Aorta (tissue), 5 donors: ENCODE data around the gene KRTAP27-1. TPM values are rescaled to one million over a fixed set of nuclear protein-coding genes. Genes with fewer than 3 reads are reported as not detected.

Experiments
- ATAC-seq: fragments of 200-7000 bp; cut with Tn5 transposase; one replicate; pipeline ENCODE4 v1.9.1; 2022; ENCODE audit warnings: moderate library complexity; ENCODE audit not compliant: low FRiP score
- DNase-seq, 2 donors: peaks; one replicate each; pipeline ENCODE4 v3.0.0-alpha.2; 2020
- H3K27ac ChIP-seq, 2 donors: one replicate each; pipeline ENCODE4 v1.5.1; 2013; ENCODE audit warnings: low read length in 2 of 2, mild to moderate bottlenecking in 2 of 2, moderate library complexity in 2 of 2, control low read depth in 1 of 2, inconsistent platforms in 1 of 2, low read depth in 1 of 2
- H3K27me3 ChIP-seq, 2 donors: one replicate each; pipeline ENCODE4 v1.6.1; 2013; ENCODE audit warnings: control low read depth in 1 of 2, low read length in 1 of 2, mild to moderate bottlenecking in 1 of 2, moderate library complexity in 1 of 2; ENCODE audit not compliant: insufficient read depth in 2 of 2, control insufficient read depth in 1 of 2
- H3K36me3 ChIP-seq, 2 donors: one replicate each; pipeline ENCODE4 v1.6.1; 2013; ENCODE audit warnings: control low read depth in 1 of 2, low read length in 1 of 2, mild to moderate bottlenecking in 1 of 2; ENCODE audit not compliant: insufficient read depth in 2 of 2, control insufficient read depth in 1 of 2
- H3K4me1 ChIP-seq, 2 donors: one replicate each; pipeline ENCODE4 v1.6.1; 2013; ENCODE audit warnings: low read length in 2 of 2, control low read depth in 1 of 2, mild to moderate bottlenecking in 1 of 2, moderate library complexity in 1 of 2; ENCODE audit not compliant: insufficient read depth in 2 of 2, control insufficient read depth in 1 of 2
- H3K4me3 ChIP-seq, 2 donors: one replicate each; pipeline ENCODE4 v1.5.1; 2013; ENCODE audit warnings: low read length in 2 of 2, control low read depth in 1 of 2, mild to moderate bottlenecking in 1 of 2
- H3K9me3 ChIP-seq: one replicate; pipeline ENCODE4 v1.6.1; 2013; ENCODE audit warnings: mild to moderate bottlenecking, low read length; ENCODE audit not compliant: control insufficient read depth
- WGBS, 2 donors: extraction: QIAGEN DNeasy Blood & Tissue Kit; methylation state at CpG; one replicate each; pipeline ENCODE4 v1.1.7; 2013; 5-methylcytosine and 5-hydroxymethylcytosine counted together
- intact Hi-C, 2 donors: fragments of 100-400 bp; cut with DNase I; formaldehyde crosslinking; loops; one replicate each; pipeline versions ENCODE4 v1.14.2 to v1.15.0; 2022
- microRNA-seq, 2 donors: library from miRNA; unstranded; fragments of <30 nt; microRNA quantifications; one replicate each; pipeline ENCODE4 v1.2.0, GENCODE V29; 2020
- polyA plus RNA-seq, 2 donors: library from polyadenylated mRNA; stranded (reverse); fragments of 200-250 nt; gene quantifications; one replicate each; pipeline ENCODE4 v1.2.3, GENCODE V29; 2013
- total RNA-seq, 2 donors: library from RNA; stranded (reverse); fragmentation: NEBNext Ultra II Directional; extraction: Animal tissue kit (Norgen Biotek cat#: 25700); gene quantifications; one replicate each; pipeline ENCODE4 v1.2.1, GENCODE V29; 2021
- donor health status: healthy with polysubstance abuse.
- donor health status: Bipolar disorder and iron deficiency.
- donor health status: DM: no; HTN: no; CAD: no.
- donor health status: DM: no; HTN: no; CAD: no.
- donor health status: DM: yes; HTN: yes; CAD: no.

KRTAP27-1 gene
- total and polyA plus RNA-seq, 4 donors: not detected

DNA sequence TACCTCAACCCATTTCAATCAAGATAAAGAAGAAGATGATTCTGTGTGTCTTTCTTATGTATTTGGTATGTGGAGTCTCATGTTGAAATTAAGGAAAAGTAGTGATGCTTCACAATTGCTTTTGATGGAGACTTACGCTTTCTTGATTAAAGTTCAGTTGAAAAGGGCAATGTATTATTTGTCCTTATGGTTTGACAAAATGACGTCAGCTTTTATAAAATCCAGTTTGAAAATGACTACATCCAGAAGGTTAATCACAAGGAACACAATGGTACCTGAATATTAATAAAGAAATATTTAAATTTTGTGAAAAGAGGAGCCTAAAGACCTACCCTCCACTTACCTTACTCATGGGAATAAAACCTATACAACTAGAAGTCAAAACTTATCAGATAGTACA, 21.8 kb downstream of the KRTAP27-1 start:
- intact Hi-C loops: no loop called here
- 95 to 96% methylated on average over 2 of the region's 2 CpGs for WGBS, 2 donors
- H3K9me3 ChIP-seq: no peaks in the 10 kb centered on the region
- DNase-seq (no peak), ATAC-seq (no peak)
- no peaks in the 10 kb centered on the region for H3K36me3 ChIP-seq
- H3K27ac ChIP-seq: no peak overlapping the region
- H3K4me3 ChIP-seq: no peak overlapping the region
- H3K4me1 ChIP-seq: no peaks in the 10 kb centered on the region
- H3K27me3 ChIP-seq: no peaks in the 10 kb centered on the region

DNA sequence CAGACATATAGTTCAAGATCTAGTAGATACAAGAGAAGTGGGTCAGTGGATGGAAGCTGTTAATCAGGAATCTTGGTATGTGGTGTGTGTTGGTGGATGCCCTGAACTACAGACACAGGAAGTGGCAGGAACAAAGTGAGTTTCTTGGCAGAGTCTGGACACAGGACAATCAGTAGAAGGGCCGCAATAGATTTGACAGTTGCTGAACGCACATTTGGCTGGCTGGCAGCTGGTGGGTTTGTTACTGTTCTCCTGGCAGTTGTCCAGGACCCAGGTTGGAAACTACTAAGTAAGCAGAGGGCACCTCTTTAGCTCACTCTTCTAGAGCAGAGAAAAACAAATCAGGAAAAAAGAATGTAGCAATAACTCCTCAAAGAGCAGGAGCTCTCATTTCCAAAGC, 30.6 kb downstream of the KRTAP27-1 start:
- Histone ChIP-seq H3K36me3 (no peaks in the 10 kb centered on the region), H3K27me3 (no peaks in the 10 kb centered on the region), H3K9me3 (no peaks in the 10 kb centered on the region), H3K4me3 (no peak overlapping the region), H3K4me1 (no peaks in the 10 kb centered on the region), H3K27ac (no peak overlapping the region)
- DNase-seq: no peak
- intact Hi-C loops: no loop called here
- ATAC-seq: no peak
- 2 to 12% methylated on average over 2 of the region's 2 CpGs for WGBS, 2 donors

DNA sequence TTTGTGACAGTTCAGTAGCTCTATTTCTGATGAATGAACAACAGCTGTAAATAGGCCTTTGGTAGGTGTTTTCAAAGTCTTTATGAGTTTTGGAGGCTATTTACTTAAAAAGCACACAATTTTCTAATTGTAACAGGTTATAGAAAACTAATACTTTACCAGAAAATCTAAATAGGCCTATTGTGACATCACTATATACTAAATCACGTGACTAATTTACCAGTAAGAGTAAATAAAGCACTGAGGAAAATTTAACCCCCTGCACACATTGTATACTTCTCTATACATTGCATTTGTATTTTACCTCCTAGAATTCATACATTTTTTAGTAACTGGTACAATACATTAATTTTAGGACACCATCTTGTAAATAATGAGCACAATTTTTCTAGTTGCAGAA, 32.4 kb downstream of the KRTAP27-1 start:
- H3K4me1 ChIP-seq: no peaks in the 10 kb centered on the region
- 68 to 77% methylated on average over 1 of the region's 1 CpG for WGBS, 2 donors
- ATAC-seq: no peak
- no peaks in the 10 kb centered on the region for H3K27me3 ChIP-seq
- no peak overlapping the region for H3K4me3 ChIP-seq
- intact Hi-C loops: no loop called here
- no peak overlapping the region for H3K27ac ChIP-seq
- H3K36me3 ChIP-seq: no peaks in the 10 kb centered on the region
- H3K9me3 ChIP-seq: no peaks in the 10 kb centered on the region
- DNase-seq: no peak

DNA sequence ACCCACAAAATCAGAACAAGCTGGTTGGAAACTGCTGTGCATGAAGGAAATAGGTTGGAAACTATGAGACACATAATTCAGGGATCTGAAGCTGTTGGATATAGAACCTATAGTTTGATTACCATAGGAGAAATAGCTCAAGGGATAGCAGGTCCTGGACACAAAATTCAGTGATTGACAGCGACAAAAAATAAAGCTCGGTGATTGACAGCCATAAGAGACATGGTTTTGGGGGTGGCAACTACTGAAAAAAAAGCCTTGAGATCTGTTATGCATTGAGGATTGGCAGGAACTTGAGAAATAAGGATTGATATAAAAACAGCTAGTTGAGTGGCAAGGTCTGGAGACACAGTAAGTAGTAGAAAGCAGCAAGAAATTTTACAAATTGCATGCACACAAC, 48.3 kb downstream of the KRTAP27-1 start, which contains the start of gene KRTAP25-1:
Gene KRTAP25-1 (minus strand): TSS at position 300 of the 400 bp plus-strand sequence. CDS start 24 bp downstream, at position 276.
- no peaks in the 10 kb centered on the region for H3K4me1 ChIP-seq
- intact Hi-C loops: no loop called here
- no peaks in the 10 kb centered on the region for H3K27me3 ChIP-seq
- H3K27ac ChIP-seq: no peak within 1 kb of the TSS
- no peak for ATAC-seq
- H3K4me3 ChIP-seq: no peak within 1 kb of the TSS
- WGBS, 2 donors: 95 to 96% methylated on average over 2 of the region's 2 CpGs
- no peak for DNase-seq
- no peaks in the 10 kb centered on the region for H3K36me3 ChIP-seq
- H3K9me3 ChIP-seq: no peaks in the 10 kb centered on the region

Small RNAs within 50 kb of the gene (microRNA-seq; reads per million reads assigned to microRNA genes)
- gene MIR4327: 0 reads per million in 2 donors

Other genes with a start within 250 kb of the KRTAP27-1 start
- gene CLDN17, start 170.9 kb downstream of the KRTAP27-1 start, total RNA-seq: not detected
- gene CLDN17, start 170.9 kb downstream of the KRTAP27-1 start, polyA plus RNA-seq: not detected
- gene CLDN8, start 121.6 kb downstream of the KRTAP27-1 start, total RNA-seq: not detected
- under 1 TPM in 1 of 2 donors, not detected in 1; 0.23 TPM for gene CLDN8, start 121.6 kb downstream of the KRTAP27-1 start, polyA plus RNA-seq
- gene KRTAP24-1, start 54.7 kb downstream of the KRTAP27-1 start, total RNA-seq: not detected
- gene KRTAP24-1, start 54.7 kb downstream of the KRTAP27-1 start, polyA plus RNA-seq: not detected
- not detected for gene KRTAP25-1, start 48.2 kb downstream of the KRTAP27-1 start, total RNA-seq
- gene KRTAP25-1, start 48.2 kb downstream of the KRTAP27-1 start, polyA plus RNA-seq: not detected
- not detected for gene KRTAP26-1, start 17.4 kb downstream of the KRTAP27-1 start, total RNA-seq
- gene KRTAP26-1, start 17.4 kb downstream of the KRTAP27-1 start, polyA plus RNA-seq: not detected
- gene KRTAP23-1, start 10.9 kb upstream of the KRTAP27-1 start, total RNA-seq: not detected
- not detected for gene KRTAP23-1, start 10.9 kb upstream of the KRTAP27-1 start, polyA plus RNA-seq
- not detected for gene KRTAP13-2, start 34.6 kb upstream of the KRTAP27-1 start, total RNA-seq
- gene KRTAP13-2, start 34.6 kb upstream of the KRTAP27-1 start, polyA plus RNA-seq: not detected
- gene KRTAP13-1, start 58.3 kb upstream of the KRTAP27-1 start, total RNA-seq: not detected
- not detected for gene KRTAP13-1, start 58.3 kb upstream of the KRTAP27-1 start, polyA plus RNA-seq
- gene KRTAP13-3, start 88.2 kb upstream of the KRTAP27-1 start, total RNA-seq: not detected
- gene KRTAP13-3, start 88.2 kb upstream of the KRTAP27-1 start, polyA plus RNA-seq: not detected
- gene KRTAP13-4, start 92.5 kb upstream of the KRTAP27-1 start, total RNA-seq: not detected
- not detected for gene KRTAP13-4, start 92.5 kb upstream of the KRTAP27-1 start, polyA plus RNA-seq
- not detected for gene KRTAP15-1, start 102.6 kb upstream of the KRTAP27-1 start, total RNA-seq
- not detected for gene KRTAP15-1, start 102.6 kb upstream of the KRTAP27-1 start, polyA plus RNA-seq
- not detected for gene KRTAP19-1, start 142.7 kb upstream of the KRTAP27-1 start, total RNA-seq
- gene KRTAP19-1, start 142.7 kb upstream of the KRTAP27-1 start, polyA plus RNA-seq: not detected
- not detected for gene KRTAP19-2, start 149.7 kb upstream of the KRTAP27-1 start, total RNA-seq
- not detected for gene KRTAP19-2, start 149.7 kb upstream of the KRTAP27-1 start, polyA plus RNA-seq
- not detected for gene KRTAP19-3, start 154.3 kb upstream of the KRTAP27-1 start, total RNA-seq
- gene KRTAP19-3, start 154.3 kb upstream of the KRTAP27-1 start, polyA plus RNA-seq: not detected
- gene KRTAP19-4, start 159.5 kb upstream of the KRTAP27-1 start, total RNA-seq: not detected
- gene KRTAP19-4, start 159.5 kb upstream of the KRTAP27-1 start, polyA plus RNA-seq: not detected
- not detected for gene KRTAP19-5, start 164.4 kb upstream of the KRTAP27-1 start, total RNA-seq
- not detected for gene KRTAP19-5, start 164.4 kb upstream of the KRTAP27-1 start, polyA plus RNA-seq
- not detected for gene KRTAP19-6, start 204.2 kb upstream of the KRTAP27-1 start, total RNA-seq
- gene KRTAP19-6, start 204.2 kb upstream of the KRTAP27-1 start, polyA plus RNA-seq: not detected
- not detected for gene KRTAP19-7, start 223.6 kb upstream of the KRTAP27-1 start, total RNA-seq
- gene KRTAP19-7, start 223.6 kb upstream of the KRTAP27-1 start, polyA plus RNA-seq: not detected